Ascending aorta (tissue), 2 donors: ENCODE measurements around the gene RNASEH1. TPM values are rescaled to one million over a fixed set of nuclear protein-coding genes. Genes with fewer than 3 reads are reported as not detected.

ENCODE experiments used
- DNase-seq, 2 donors: peaks; one replicate each; pipeline ENCODE4 v3.0.0-alpha.2; 2019; ENCODE audit warnings: low spot score in 2 of 2
- H3K27ac ChIP-seq, 2 donors: fragments of 200-600 bp; sonication (generic); one replicate each; pipeline ENCODE4 v1.5.1; 2016 to 2017; ENCODE audit warnings: mild to moderate bottlenecking in 1 of 2
- H3K27me3 ChIP-seq: fragments of 200-600 bp; sonication (generic); one replicate; pipeline ENCODE4 v1.5.1; 2017
- H3K36me3 ChIP-seq, 2 donors: fragments of 200-600 bp; sonication (generic); one replicate each; pipeline ENCODE4 v1.5.1; 2016
- H3K4me1 ChIP-seq, 2 donors: fragments of 200-600 bp; sonication (generic); one replicate each; pipeline ENCODE4 v1.5.1; 2016 to 2017; ENCODE audit warnings: mild to moderate bottlenecking in 1 of 2
- H3K4me3 ChIP-seq, 2 donors: fragments of 200-600 bp; sonication (generic); one replicate each; pipeline ENCODE4 v1.5.1; 2016 to 2017; ENCODE audit warnings: mild to moderate bottlenecking in 1 of 2
- H3K9me3 ChIP-seq, 2 donors: fragments of 200-600 bp; sonication (generic); one replicate each; pipeline ENCODE4 v1.5.1; 2016
- intact Hi-C: fragments of 100-400 bp; cut with DNase I; formaldehyde crosslinking; loops from one replicate; pipeline ENCODE4 v1.15.1; 2023
- total RNA-seq: library from RNA; depleted of rRNA; stranded (reverse); fragments of >200 nt; gene quantifications from one replicate; pipeline ENCODE4 v1.1.0, GENCODE V29; 2016
- TF ChIP-seq, protein P1 (sequence below), 3 experiments: fragments of 200-600 bp in 2 of 3; fragments of 450-650 bp in 1 of 3; sonication (generic) in 2 of 3; IDR thresholded peaks; one replicate each; pipeline ENCODE4 v1.5.1; 2016 to 2019; ENCODE audit warnings: antibody characterized with exemption in 3 of 3, mild to moderate bottlenecking in 1 of 3, moderate library complexity in 1 of 3

Gene RNASEH1
- total RNA-seq, 1 donor from 2014 or later, result 9.3 TPM

DNA sequence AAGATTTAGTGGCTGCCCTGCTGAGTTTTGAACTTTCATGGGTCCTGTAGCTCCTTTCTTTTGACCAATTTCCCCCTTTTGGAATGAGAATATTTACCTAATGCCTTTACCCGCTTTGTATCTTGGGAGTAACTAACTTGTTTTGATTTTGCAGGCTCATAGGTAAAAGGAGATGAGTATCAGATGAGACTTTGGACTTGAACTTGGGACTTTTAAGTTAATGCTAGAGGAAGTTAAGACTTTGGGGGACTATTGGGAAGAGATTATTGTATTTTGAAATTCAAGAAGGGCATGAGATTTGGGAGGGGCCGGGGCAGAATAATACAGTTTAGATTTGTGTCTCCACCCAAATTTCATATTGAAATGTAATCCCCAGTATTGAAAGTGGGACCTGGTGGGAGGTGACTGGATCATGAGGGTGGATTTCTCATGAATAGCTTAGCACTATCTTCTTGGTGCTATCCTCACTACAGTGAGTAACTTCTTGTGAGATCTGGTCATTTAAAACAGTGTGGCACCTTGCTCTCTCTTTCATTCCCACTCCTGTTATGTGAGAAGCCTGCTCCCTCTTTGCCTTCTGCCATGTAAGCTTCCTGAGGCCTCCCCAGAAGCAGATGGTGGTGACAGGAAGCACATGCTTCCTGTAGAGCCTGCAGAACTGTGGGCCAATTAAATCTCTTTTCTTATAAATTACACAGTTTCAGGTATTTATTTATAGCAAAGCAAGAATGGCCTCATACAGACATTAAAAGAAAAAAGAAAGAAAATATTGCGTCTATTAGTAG is 44.9 kb downstream of the RNASEH1 start:
- intact Hi-C loops, result no loop called here
- DNase-seq, result no peak
- Histone ChIP-seq H3K9me3 (no peaks in the 10 kb centered on the region), H3K36me3 (peaks cover 44 to 58% of the 10 kb centered on the region in 2 donors), H3K4me1 (peaks cover 0 to 3% of the 10 kb centered on the region in 2 donors), H3K4me3 (no peak overlapping the region), H3K27ac (no peak overlapping the region), H3K27me3 (no peaks in the 10 kb centered on the region)
- TF ChIP-seq, protein P1, sequence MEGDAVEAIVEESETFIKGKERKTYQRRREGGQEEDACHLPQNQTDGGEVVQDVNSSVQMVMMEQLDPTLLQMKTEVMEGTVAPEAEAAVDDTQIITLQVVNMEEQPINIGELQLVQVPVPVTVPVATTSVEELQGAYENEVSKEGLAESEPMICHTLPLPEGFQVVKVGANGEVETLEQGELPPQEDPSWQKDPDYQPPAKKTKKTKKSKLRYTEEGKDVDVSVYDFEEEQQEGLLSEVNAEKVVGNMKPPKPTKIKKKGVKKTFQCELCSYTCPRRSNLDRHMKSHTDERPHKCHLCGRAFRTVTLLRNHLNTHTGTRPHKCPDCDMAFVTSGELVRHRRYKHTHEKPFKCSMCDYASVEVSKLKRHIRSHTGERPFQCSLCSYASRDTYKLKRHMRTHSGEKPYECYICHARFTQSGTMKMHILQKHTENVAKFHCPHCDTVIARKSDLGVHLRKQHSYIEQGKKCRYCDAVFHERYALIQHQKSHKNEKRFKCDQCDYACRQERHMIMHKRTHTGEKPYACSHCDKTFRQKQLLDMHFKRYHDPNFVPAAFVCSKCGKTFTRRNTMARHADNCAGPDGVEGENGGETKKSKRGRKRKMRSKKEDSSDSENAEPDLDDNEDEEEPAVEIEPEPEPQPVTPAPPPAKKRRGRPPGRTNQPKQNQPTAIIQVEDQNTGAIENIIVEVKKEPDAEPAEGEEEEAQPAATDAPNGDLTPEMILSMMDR (IDR thresholded peaks at IDR 0.05), result no peak

- TF ChIP-seq, protein P1 (IDR thresholded peaks at IDR 0.05), result no peak
- intact Hi-C loops, result no loop called here
- Histone ChIP-seq H3K4me3 (no peak overlapping the region), H3K4me1 (no peaks in the 10 kb centered on the region), H3K9me3 (no peaks in the 10 kb centered on the region), H3K36me3 (peaks cover 44 to 58% of the 10 kb centered on the region in 2 donors), H3K27me3 (no peaks in the 10 kb centered on the region), H3K27ac (no peak overlapping the region)
- DNase-seq, result no peak
These were observed 46.0 kb downstream of the RNASEH1 start for GRCh38 chr2:3512086-3512485.

DNA sequence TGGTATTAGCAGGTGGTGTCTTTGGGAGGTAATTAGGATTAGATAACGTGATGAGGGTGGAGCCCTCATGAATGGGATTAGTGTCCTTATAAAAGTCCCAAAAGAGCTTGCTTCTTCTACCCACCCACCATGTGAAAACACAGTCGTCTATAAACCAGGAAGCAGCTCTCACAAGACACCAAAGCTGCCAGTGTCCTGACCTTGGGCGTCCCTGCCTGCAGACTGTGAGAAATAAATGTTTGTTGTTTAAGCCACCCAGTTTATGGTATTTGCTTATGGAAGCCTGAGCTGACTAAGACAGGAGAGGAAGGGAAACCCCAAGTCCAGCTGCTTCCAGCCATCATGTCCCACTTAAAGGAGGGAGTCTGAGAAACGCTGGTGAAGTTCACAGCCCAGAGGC is 52.4 kb downstream of the RNASEH1 start:
- DNase-seq, result no peak
- H3K27ac ChIP-seq, result no peak overlapping the region
- H3K36me3 ChIP-seq, result peaks cover 24 to 65% of the 10 kb centered on the region in 2 donors
- TF ChIP-seq, protein P1 (IDR thresholded peaks at IDR 0.05), result no peak
- intact Hi-C loops, result no loop called here
- no peak overlapping the region for H3K4me3 ChIP-seq
- H3K9me3 ChIP-seq, result no peaks in the 10 kb centered on the region
- no peaks in the 10 kb centered on the region for H3K27me3 ChIP-seq
- no peaks in the 10 kb centered on the region for H3K4me1 ChIP-seq

GRCh38 chr2:3504741-3505140 is 53.4 kb downstream of the RNASEH1 start:
- H3K9me3 ChIP-seq, result no peaks in the 10 kb centered on the region
- intact Hi-C loops, result no loop called here
- TF ChIP-seq, protein P1 (IDR thresholded peaks at IDR 0.05), result no peak
- DNase-seq, result no peak
- H3K27ac ChIP-seq, result no peak overlapping the region
- peaks cover 30 to 67% of the 10 kb centered on the region in 2 donors for H3K36me3 ChIP-seq
- no peaks in the 10 kb centered on the region for H3K4me1 ChIP-seq
- no peaks in the 10 kb centered on the region for H3K27me3 ChIP-seq
- no peak overlapping the region for H3K4me3 ChIP-seq

DNA sequence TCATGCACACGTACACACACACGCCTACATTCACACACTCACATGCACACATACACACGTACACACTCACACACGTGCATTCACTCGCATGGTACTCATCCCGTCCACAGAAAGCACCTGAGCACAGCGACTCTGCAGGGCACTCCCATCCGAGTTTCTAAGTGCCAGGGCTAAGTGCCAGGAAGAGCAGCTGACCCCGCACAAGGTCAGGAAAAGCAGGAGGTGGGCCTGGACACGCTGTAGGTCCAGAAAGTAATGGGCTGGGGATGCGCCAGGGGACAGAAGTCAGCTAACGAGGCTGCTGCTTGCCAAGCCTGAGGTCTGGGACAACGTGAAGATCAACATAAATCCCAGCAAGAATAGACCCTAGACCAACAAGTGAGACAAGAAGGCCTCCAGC is 54.6 kb downstream of the RNASEH1 start:
- Histone ChIP-seq H3K27me3 (no peaks in the 10 kb centered on the region), H3K9me3 (no peaks in the 10 kb centered on the region), H3K4me1 (no peaks in the 10 kb centered on the region), H3K36me3 (peaks cover 40 to 70% of the 10 kb centered on the region in 2 donors), H3K27ac (no peak overlapping the region), H3K4me3 (no peak overlapping the region)
- no peak for DNase-seq
- intact Hi-C loops, result no loop called here
- TF ChIP-seq, protein P1 (IDR thresholded peaks at IDR 0.05), result no peak
